Measurements from ENCODE around the gene SORCS2.

GRCh38 chr4:7460566-7460965, 268.2 kb downstream of the SORCS2 start:
- TF ChIP-seq, protein P1, sequence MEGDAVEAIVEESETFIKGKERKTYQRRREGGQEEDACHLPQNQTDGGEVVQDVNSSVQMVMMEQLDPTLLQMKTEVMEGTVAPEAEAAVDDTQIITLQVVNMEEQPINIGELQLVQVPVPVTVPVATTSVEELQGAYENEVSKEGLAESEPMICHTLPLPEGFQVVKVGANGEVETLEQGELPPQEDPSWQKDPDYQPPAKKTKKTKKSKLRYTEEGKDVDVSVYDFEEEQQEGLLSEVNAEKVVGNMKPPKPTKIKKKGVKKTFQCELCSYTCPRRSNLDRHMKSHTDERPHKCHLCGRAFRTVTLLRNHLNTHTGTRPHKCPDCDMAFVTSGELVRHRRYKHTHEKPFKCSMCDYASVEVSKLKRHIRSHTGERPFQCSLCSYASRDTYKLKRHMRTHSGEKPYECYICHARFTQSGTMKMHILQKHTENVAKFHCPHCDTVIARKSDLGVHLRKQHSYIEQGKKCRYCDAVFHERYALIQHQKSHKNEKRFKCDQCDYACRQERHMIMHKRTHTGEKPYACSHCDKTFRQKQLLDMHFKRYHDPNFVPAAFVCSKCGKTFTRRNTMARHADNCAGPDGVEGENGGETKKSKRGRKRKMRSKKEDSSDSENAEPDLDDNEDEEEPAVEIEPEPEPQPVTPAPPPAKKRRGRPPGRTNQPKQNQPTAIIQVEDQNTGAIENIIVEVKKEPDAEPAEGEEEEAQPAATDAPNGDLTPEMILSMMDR (IDR thresholded peaks at IDR 0.05), result no peak
- TF ChIP-seq POLR2A (IDR thresholded peaks at IDR 0.05), result no peak
